OCI-LY7 (cell line): ENCODE results near the gene KAZN.

Experiments
- CTCF ChIP-seq: fragments of 200-600 bp; sonication (generic); conservative IDR thresholded peaks from 2 replicates; pipeline ENCODE4 v1.5.1; 2014; ENCODE audit warnings: mild to moderate bottlenecking, antibody characterized with exemption, low read length, moderate library complexity, mixed read lengths
- EZH2phosphoT487 ChIP-seq: fragments of 200-600 bp; sonication (generic); IDR thresholded peaks from 2 replicates; pipeline ENCODE4 v1.6.1; 2018; ENCODE audit warnings: low read depth, borderline replicate concordance, mild to moderate bottlenecking, mixed run types, antibody characterized with exemption, low read length, moderate library complexity, mixed read lengths

GRCh38 chr1:14652840-14653239, 54.4 kb downstream of the KAZN start:
- TF ChIP-seq EZH2phosphoT487 (no peak), CTCF (no peak)
